ENCODE data around the gene ZFP36L1. TPM values are rescaled to one million over a fixed set of nuclear protein-coding genes. Genes with fewer than 3 reads are reported as not detected.

ZFP36L1 gene
- total and polyA plus RNA-seq, 9 of the 15 experiments (the other 6 are each of a cell fraction or from before 2014, with no cell fraction given), result 1.3 to 26.6 (median 3.7) TPM

GRCh38 chr14:68796418-68797101 is 3.7 kb upstream of the ZFP36L1 start (continued):
- TF ChIP-seq, protein P1, sequence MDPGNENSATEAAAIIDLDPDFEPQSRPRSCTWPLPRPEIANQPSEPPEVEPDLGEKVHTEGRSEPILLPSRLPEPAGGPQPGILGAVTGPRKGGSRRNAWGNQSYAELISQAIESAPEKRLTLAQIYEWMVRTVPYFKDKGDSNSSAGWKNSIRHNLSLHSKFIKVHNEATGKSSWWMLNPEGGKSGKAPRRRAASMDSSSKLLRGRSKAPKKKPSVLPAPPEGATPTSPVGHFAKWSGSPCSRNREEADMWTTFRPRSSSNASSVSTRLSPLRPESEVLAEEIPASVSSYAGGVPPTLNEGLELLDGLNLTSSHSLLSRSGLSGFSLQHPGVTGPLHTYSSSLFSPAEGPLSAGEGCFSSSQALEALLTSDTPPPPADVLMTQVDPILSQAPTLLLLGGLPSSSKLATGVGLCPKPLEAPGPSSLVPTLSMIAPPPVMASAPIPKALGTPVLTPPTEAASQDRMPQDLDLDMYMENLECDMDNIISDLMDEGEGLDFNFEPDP (CRISPR knock-in tag; IDR thresholded peaks at IDR 0.05), result no peak
- TF ChIP-seq HDAC2 (IDR thresholded peaks at IDR 0.05), result peak; percentile 76; the same call in 1 of the 2 replicates
- no peak for TF ChIP-seq THRB (CRISPR knock-in tag; conservative IDR thresholded peaks at IDR 0.05)
- peak; percentile 6; the same call in 1 of the 2 replicates for TF ChIP-seq ARID1B (IDR thresholded peaks at IDR 0.05)
- TF ChIP-seq ZKSCAN8 (CRISPR knock-in tag; IDR thresholded peaks at IDR 0.05), result no peak
- no peak for TF ChIP-seq CREM (IDR thresholded peaks at IDR 0.05; ENCODE audit: low read depth)
- TF ChIP-seq, protein P2, sequence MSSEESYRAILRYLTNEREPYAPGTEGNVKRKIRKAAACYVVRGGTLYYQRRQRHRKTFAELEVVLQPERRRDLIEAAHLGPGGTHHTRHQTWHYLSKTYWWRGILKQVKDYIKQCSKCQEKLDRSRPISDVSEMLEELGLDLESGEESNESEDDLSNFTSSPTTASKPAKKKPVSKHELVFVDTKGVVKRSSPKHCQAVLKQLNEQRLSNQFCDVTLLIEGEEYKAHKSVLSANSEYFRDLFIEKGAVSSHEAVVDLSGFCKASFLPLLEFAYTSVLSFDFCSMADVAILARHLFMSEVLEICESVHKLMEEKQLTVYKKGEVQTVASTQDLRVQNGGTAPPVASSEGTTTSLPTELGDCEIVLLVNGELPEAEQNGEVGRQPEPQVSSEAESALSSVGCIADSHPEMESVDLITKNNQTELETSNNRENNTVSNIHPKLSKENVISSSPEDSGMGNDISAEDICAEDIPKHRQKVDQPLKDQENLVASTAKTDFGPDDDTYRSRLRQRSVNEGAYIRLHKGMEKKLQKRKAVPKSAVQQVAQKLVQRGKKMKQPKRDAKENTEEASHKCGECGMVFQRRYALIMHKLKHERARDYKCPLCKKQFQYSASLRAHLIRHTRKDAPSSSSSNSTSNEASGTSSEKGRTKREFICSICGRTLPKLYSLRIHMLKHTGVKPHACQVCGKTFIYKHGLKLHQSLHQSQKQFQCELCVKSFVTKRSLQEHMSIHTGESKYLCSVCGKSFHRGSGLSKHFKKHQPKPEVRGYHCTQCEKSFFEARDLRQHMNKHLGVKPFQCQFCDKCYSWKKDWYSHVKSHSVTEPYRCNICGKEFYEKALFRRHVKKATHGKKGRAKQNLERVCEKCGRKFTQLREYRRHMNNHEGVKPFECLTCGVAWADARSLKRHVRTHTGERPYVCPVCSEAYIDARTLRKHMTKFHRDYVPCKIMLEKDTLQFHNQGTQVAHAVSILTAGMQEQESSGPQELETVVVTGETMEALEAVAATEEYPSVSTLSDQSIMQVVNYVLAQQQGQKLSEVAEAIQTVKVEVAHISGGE (CRISPR knock-in tag; IDR thresholded peaks at IDR 0.05), result no peak
- TF ChIP-seq, protein P3, sequence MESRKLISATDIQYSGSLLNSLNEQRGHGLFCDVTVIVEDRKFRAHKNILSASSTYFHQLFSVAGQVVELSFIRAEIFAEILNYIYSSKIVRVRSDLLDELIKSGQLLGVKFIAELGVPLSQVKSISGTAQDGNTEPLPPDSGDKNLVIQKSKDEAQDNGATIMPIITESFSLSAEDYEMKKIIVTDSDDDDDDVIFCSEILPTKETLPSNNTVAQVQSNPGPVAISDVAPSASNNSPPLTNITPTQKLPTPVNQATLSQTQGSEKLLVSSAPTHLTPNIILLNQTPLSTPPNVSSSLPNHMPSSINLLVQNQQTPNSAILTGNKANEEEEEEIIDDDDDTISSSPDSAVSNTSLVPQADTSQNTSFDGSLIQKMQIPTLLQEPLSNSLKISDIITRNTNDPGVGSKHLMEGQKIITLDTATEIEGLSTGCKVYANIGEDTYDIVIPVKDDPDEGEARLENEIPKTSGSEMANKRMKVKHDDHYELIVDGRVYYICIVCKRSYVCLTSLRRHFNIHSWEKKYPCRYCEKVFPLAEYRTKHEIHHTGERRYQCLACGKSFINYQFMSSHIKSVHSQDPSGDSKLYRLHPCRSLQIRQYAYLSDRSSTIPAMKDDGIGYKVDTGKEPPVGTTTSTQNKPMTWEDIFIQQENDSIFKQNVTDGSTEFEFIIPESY (CRISPR knock-in tag; IDR thresholded peaks at IDR 0.05), result no peak
- no peak for TF ChIP-seq ZNF175 (CRISPR knock-in tag; IDR thresholded peaks at IDR 0.05; ENCODE audit: low read depth)
- TF ChIP-seq FUS (optimal IDR thresholded peaks at IDR 0.05; ENCODE audit: low read depth, low read length), result no peak
- no peak for TF ChIP-seq NR2F6 (CRISPR knock-in tag; IDR thresholded peaks at IDR 0.05)
- TF ChIP-seq MYBL2 (IDR thresholded peaks at IDR 0.05; ENCODE audit: low read depth), result no peak
- no peak for TF ChIP-seq MYBL2 (CRISPR knock-in tag; IDR thresholded peaks at IDR 0.05; ENCODE audit: borderline replicate concordance)
- TF ChIP-seq, protein P4, sequence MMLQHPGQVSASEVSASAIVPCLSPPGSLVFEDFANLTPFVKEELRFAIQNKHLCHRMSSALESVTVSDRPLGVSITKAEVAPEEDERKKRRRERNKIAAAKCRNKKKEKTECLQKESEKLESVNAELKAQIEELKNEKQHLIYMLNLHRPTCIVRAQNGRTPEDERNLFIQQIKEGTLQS (IDR thresholded peaks at IDR 0.05), result no peak
- TF ChIP-seq, protein P4 (CRISPR knock-in tag; conservative IDR thresholded peaks at IDR 0.05), result no peak
- TF ChIP-seq CEBPG (CRISPR knock-in tag; IDR thresholded peaks at IDR 0.05), result no peak
- TF ChIP-seq CEBPG (tag; conservative IDR thresholded peaks at IDR 0.05 in 1 of 2, IDR thresholded peaks at IDR 0.05 in 1 of 2), result peak in 1 of 2 experiments; percentile 29; a peak in 1 of 4 replicates
- no peak for TF ChIP-seq FOXM1 (IDR thresholded peaks at IDR 0.05; ENCODE audit: low read depth)
- TF ChIP-seq FOXM1 (CRISPR knock-in tag; IDR thresholded peaks at IDR 0.05; ENCODE audit: low read depth), result no peak
